ENCODE data around the gene GNPAT.

GNPAT gene

DNA sequence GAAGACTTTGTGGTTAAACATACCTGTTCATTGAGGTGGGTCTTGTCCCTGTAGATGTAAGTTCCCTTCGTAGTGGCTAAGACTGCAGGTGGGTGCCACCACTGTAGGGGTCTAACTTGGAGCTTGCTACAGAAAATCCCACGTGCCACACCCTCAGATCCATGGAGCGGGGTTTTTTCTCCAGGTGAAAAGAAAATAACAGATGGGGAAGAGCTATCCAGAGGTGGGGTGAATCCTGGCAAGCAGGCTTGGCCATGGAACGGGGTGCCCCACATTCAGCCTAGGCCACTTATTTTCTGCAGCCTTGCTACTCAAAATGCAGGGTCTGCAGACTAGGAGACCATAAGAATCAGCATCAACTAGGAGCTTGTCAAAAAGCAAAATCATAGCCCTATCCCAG lies 72.6 kb downstream of the GNPAT start (continued):
- TF ChIP-seq, protein P1, sequence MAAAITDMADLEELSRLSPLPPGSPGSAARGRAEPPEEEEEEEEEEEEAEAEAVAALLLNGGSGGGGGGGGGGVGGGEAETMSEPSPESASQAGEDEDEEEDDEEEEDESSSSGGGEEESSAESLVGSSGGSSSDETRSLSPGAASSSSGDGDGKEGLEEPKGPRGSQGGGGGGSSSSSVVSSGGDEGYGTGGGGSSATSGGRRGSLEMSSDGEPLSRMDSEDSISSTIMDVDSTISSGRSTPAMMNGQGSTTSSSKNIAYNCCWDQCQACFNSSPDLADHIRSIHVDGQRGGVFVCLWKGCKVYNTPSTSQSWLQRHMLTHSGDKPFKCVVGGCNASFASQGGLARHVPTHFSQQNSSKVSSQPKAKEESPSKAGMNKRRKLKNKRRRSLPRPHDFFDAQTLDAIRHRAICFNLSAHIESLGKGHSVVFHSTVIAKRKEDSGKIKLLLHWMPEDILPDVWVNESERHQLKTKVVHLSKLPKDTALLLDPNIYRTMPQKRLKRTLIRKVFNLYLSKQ (tag by site-specific recombination; IDR thresholded peaks at IDR 0.05; ENCODE audit: borderline replicate concordance): no peak
- TF ChIP-seq, protein P2, sequence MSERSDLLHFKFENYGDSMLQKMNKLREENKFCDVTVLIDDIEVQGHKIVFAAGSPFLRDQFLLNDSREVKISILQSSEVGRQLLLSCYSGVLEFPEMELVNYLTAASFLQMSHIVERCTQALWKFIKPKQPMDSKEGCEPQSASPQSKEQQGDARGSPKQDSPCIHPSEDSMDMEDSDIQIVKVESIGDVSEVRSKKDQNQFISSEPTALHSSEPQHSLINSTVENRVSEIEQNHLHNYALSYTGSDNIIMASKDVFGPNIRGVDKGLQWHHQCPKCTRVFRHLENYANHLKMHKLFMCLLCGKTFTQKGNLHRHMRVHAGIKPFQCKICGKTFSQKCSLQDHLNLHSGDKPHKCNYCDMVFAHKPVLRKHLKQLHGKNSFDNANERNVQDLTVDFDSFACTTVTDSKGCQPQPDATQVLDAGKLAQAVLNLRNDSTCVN (tag by site-specific recombination; optimal IDR thresholded peaks at IDR 0.05): no peak
- TF ChIP-seq ZNF837 (tag by site-specific recombination; IDR thresholded peaks at IDR 0.05) (no peak), ZNF292 (tag by site-specific recombination; IDR thresholded peaks at IDR 0.05; ENCODE audit: borderline replicate concordance, low read depth) (no peak)
- TF ChIP-seq, protein P3, sequence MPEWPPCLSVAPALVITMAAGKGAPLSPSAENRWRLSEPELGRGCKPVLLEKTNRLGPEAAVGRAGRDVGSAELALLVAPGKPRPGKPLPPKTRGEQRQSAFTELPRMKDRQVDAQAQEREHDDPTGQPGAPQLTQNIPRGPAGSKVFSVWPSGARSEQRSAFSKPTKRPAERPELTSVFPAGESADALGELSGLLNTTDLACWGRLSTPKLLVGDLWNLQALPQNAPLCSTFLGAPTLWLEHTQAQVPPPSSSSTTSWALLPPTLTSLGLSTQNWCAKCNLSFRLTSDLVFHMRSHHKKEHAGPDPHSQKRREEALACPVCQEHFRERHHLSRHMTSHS (tag by site-specific recombination; IDR thresholded peaks at IDR 0.05): no peak

DNA sequence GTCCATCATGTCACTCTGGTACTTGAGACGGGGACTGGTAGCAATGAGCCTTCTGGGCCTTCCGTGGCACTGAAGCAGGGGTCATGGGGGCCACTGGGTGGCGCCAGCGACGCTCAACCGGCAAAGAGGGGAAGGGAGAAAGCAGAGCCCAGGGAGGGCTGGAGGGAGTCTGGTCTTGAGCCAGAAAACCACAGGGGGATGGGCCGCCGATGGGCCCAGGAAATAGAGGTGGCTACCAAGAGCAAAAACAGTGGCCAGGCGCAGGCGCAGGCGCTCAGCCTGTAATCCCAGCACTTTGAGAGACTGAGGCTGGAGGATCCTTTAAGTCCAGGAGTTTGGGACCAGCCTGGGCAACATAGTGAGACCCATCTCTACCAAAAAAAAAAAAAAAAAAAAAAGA lies 74.9 kb downstream of the GNPAT start:
- ChIA-PET CTCF (interaction anchor here (0.5 to 2.4 kb wide), 30 partner anchors 9 to 1149 kb away, joined by 3 to 21 read pairs (median 4); partner anchors contain the start of gene EXOC8), POLR2A (no interaction called here)
- H3K4me1 ChIP-seq (ENCODE audit: control insufficient read depth, insufficient read depth, low read length): no peaks in the 10 kb centered on the region
- no peaks in the 10 kb centered on the region for H3K9me3 ChIP-seq (ENCODE audit: control insufficient read depth, insufficient read depth, low read depth, low read length)
- H3K36me3 ChIP-seq (ENCODE audit: control insufficient read depth in 2 of 2, insufficient read depth in 1 of 2, low read length in 2 of 2): no peaks in the 10 kb centered on the region
- H3K4me3 ChIP-seq (ENCODE audit: low read depth, low read length): no peak overlapping the region
- H3K27ac ChIP-seq (ENCODE audit: extremely low read depth, low read depth, low read length): no peak overlapping the region
- peak; percentile 77 for TF ChIP-seq ZNF423 (tag by site-specific recombination; IDR thresholded peaks at IDR 0.05)
- TF ChIP-seq, protein P4, sequence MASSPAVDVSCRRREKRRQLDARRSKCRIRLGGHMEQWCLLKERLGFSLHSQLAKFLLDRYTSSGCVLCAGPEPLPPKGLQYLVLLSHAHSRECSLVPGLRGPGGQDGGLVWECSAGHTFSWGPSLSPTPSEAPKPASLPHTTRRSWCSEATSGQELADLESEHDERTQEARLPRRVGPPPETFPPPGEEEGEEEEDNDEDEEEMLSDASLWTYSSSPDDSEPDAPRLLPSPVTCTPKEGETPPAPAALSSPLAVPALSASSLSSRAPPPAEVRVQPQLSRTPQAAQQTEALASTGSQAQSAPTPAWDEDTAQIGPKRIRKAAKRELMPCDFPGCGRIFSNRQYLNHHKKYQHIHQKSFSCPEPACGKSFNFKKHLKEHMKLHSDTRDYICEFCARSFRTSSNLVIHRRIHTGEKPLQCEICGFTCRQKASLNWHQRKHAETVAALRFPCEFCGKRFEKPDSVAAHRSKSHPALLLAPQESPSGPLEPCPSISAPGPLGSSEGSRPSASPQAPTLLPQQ (tag by site-specific recombination; IDR thresholded peaks at IDR 0.05): 0 out of 2 replicates have a peak, but pooled peaks have one; percentile 40
- no peak for TF ChIP-seq ZNF366 (tag by site-specific recombination; conservative IDR thresholded peaks at IDR 0.05)
- no peak for TF ChIP-seq ZNF157 (tag by site-specific recombination; IDR thresholded peaks at IDR 0.05)
- no peak for TF ChIP-seq ZNF449 (tag by site-specific recombination; IDR thresholded peaks at IDR 0.05)
- TF ChIP-seq, protein P5, sequence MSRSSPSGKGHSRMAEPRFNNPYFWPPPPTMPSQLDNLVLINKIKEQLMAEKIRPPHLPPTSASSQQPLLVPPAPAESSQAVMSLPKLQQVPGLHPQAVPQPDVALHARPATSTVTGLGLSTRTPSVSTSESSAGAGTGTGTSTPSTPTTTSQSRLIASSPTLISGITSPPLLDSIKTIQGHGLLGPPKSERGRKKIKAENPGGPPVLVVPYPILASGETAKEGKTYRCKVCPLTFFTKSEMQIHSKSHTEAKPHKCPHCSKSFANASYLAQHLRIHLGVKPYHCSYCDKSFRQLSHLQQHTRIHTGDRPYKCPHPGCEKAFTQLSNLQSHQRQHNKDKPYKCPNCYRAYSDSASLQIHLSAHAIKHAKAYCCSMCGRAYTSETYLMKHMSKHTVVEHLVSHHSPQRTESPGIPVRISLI (tag by site-specific recombination; IDR thresholded peaks at IDR 0.05): 0 out of 2 replicates have a peak, but pooled peaks have one; percentile 40
- TF ChIP-seq, protein P6, sequence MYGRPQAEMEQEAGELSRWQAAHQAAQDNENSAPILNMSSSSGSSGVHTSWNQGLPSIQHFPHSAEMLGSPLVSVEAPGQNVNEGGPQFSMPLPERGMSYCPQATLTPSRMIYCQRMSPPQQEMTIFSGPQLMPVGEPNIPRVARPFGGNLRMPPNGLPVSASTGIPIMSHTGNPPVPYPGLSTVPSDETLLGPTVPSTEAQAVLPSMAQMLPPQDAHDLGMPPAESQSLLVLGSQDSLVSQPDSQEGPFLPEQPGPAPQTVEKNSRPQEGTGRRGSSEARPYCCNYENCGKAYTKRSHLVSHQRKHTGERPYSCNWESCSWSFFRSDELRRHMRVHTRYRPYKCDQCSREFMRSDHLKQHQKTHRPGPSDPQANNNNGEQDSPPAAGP (tag by site-specific recombination; IDR thresholded peaks at IDR 0.05): 0 out of 2 replicates have a peak, but pooled peaks have one; percentile 24
- TF ChIP-seq, protein P7, sequence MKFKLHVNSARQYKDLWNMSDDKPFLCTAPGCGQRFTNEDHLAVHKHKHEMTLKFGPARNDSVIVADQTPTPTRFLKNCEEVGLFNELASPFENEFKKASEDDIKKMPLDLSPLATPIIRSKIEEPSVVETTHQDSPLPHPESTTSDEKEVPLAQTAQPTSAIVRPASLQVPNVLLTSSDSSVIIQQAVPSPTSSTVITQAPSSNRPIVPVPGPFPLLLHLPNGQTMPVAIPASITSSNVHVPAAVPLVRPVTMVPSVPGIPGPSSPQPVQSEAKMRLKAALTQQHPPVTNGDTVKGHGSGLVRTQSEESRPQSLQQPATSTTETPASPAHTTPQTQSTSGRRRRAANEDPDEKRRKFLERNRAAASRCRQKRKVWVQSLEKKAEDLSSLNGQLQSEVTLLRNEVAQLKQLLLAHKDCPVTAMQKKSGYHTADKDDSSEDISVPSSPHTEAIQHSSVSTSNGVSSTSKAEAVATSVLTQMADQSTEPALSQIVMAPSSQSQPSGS (tag by site-specific recombination; IDR thresholded peaks at IDR 0.05; ENCODE audit: low read depth): no peak
- TF ChIP-seq PRDM10 (tag by site-specific recombination; IDR thresholded peaks at IDR 0.05): peak; percentile 48
- no peak for TF ChIP-seq YY1 (tag by site-specific recombination; IDR thresholded peaks at IDR 0.05)
- peak; percentile 38; the same call in 1 of the 2 replicates for TF ChIP-seq SP7 (tag by site-specific recombination; IDR thresholded peaks at IDR 0.05)
- TF ChIP-seq ZNF585B (tag by site-specific recombination; IDR thresholded peaks at IDR 0.05): no peak
- TF ChIP-seq ZNF211 (tag by site-specific recombination; IDR thresholded peaks at IDR 0.05; ENCODE audit: low read depth): no peak
- no peak for TF ChIP-seq ZNF660 (tag by site-specific recombination; IDR thresholded peaks at IDR 0.05)
- no peak for TF ChIP-seq ZNF146 (tag by site-specific recombination; IDR thresholded peaks at IDR 0.05)

Measured in HEK293 (cell line).